Left lobe of liver (tissue), 2 donors: Measurements from ENCODE around the gene MKLN1. TPM values are rescaled to one million over a fixed set of nuclear protein-coding genes. Genes with fewer than 3 reads are reported as not detected.

Source experiments
- ATAC-seq: fragments of 200-7000 bp; cut with Tn5 transposase; one replicate; pipeline ENCODE4 v1.9.1; 2020; ENCODE audit warnings: mild to moderate bottlenecking, moderate library complexity
- DNase-seq: peaks from one replicate; pipeline ENCODE4 v3.0.0-alpha.2; 2020; ENCODE audit warnings: low spot score
- total RNA-seq: library from RNA; stranded (reverse); gene quantifications from one replicate; pipeline ENCODE4 v1.2.1, GENCODE V29; 2021
- donor health status: DM: no; HTN: no; CAD: no; lungs with moderate emphysema.
- donor health status: DM: no; HTN: yes; CAD: no.

The MKLN1 gene
- total RNA-seq, 1 donor from 2014 or later: 27.9 TPM

- ATAC-seq: no peak
- no peak for DNase-seq
Observed at GRCh38 chr7:131538071-131538812, 210.6 kb downstream of the MKLN1 start.

DNA sequence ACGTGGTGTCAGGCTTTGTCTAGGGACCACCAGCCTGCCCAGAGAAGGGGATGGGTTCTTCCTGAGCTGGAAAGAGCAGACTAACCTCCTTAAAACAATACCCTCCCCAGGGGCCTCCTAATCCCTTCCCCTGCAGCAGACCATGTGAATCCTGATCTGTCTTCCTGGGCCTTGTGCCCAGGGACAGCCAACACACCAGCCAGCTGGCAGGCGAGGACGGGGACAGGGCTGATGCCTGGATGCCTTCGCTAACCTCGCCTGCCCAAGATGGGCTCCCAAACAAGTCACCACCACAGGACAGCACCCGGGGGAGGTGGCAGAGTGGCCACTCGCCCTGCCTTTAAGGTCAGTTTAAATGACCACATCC, 211.1 kb downstream of the MKLN1 start:
- DNase-seq: no peak
- peak; percentile 31 for ATAC-seq

DNA sequence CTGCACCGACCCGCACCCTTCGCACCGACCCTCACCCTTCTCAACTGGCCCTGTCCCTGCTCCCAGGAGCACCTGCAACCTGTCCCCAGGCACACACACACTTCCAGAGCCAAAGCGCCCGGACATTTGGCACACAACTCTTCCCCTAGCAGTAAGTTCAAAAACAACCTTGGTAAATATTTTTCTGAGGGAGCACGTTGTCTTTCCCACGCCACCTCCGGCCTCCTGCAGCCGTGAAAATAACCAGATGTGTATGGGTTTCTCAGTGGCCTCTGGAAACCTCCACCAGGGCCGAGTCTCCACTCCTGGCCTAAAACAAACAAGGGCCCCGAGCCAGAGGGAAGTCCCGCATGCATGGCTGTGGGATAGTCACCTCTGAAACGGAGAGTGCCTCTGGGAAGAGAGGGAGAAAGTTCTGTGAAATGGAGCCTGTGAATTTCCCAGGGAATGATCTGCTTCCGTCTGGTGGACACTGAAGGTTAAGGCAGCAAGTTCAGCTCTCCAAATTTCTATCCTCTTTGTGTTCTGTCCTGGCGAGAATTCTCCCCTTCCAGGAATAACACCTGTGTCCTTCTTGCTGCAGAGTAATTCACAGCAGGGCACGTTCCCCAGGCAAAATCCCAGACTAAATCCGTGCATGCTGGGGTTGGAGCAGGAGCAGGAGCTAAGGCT, 213.0 kb downstream of the MKLN1 start:
- ATAC-seq (peak; percentile 65), DNase-seq (no peak)

DNA sequence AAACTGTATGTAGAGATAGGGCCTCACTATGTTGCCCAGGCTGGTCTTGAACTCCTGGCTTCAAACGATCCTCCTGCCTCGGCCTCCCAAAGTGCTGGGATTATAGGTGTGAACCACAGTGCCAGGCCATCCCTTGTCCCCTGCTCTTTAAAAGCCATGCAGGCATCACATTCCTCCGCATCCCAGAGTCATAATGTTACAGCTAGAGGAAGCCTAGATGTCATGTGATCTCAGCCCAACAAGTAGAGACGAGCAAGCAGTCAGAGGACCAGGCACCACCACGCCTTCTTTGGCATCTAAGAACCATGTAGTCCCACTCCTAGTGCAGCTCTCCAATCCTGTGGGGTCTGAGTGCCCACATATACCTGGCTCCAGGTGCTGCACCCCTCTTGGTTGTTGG, 215.6 kb downstream of the MKLN1 start:
- ATAC-seq (no peak), DNase-seq (no peak)

- ATAC-seq (no peak), DNase-seq (no peak)
Observed at GRCh38 chr7:131544021-131544420, 216.3 kb downstream of the MKLN1 start.

- DNase-seq (no peak), ATAC-seq (no peak)
Observed at GRCh38 chr7:131544449-131545301, 217.0 kb downstream of the MKLN1 start.

DNA sequence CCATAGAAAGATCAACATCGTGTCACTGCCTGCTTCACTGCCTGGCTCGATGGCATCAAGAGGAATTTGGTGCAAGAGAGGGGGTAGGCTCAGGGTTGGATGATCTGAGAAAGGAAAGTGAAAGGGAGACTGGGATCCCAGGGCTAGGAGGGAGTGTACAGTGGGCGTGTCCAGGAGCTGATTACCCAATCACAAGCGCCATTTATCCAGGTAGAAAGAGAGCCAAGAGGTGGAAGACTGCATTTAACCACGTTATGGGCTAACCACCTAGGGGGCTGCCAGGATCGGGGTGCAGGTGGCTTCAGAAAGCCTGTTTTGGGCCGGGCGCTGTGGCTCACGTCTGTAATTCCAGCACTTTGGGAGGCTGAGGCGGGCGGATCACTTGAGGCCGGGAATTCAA, 218.4 kb downstream of the MKLN1 start:
- ATAC-seq (peak; percentile 76), DNase-seq (no peak)

Other genes starting within 250 kb of the MKLN1 start
- 2.7 TPM for gene PODXL, start 228.8 kb downstream of the MKLN1 start, total RNA-seq